Peyer's patch (tissue), 4 donors: ENCODE results near the gene LINS1.

Source experiments
- POLR2A ChIP-seq, 2 donors: fragments of 450-650 bp; IDR thresholded peaks; one replicate each; pipeline ENCODE4 v1.5.1; 2017; ENCODE audit warnings: antibody characterized with exemption in 2 of 2, mild to moderate bottlenecking in 2 of 2, moderate library complexity in 2 of 2
- TF ChIP-seq, protein P1 (sequence below), 6 experiments: fragments of 450-650 bp in 4 of 6; fragments of 200-600 bp in 2 of 6; sonication (generic) in 1 of 6; IDR thresholded peaks; one replicate each; pipeline ENCODE4 v1.5.1; 2017 to 2019; ENCODE audit warnings: antibody characterized with exemption in 6 of 6, mild to moderate bottlenecking in 3 of 6, moderate library complexity in 1 of 6

- TF ChIP-seq, protein P1, sequence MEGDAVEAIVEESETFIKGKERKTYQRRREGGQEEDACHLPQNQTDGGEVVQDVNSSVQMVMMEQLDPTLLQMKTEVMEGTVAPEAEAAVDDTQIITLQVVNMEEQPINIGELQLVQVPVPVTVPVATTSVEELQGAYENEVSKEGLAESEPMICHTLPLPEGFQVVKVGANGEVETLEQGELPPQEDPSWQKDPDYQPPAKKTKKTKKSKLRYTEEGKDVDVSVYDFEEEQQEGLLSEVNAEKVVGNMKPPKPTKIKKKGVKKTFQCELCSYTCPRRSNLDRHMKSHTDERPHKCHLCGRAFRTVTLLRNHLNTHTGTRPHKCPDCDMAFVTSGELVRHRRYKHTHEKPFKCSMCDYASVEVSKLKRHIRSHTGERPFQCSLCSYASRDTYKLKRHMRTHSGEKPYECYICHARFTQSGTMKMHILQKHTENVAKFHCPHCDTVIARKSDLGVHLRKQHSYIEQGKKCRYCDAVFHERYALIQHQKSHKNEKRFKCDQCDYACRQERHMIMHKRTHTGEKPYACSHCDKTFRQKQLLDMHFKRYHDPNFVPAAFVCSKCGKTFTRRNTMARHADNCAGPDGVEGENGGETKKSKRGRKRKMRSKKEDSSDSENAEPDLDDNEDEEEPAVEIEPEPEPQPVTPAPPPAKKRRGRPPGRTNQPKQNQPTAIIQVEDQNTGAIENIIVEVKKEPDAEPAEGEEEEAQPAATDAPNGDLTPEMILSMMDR (IDR thresholded peaks at IDR 0.05) = no peak
- no peak for TF ChIP-seq POLR2A (IDR thresholded peaks at IDR 0.05)
Measured at GRCh38 chr15:100520132-100520921, 81.7 kb downstream of the LINS1 start.
